H1 (cell line): Measurements from ENCODE around the gene NETO2. TPM values are rescaled to one million over a fixed set of nuclear protein-coding genes. Genes with fewer than 3 reads are reported as not detected.

Source experiments
- CHD7 ChIP-seq: fragments of 300-600 bp; sonication (generic); IDR thresholded peaks from 2 replicates; pipeline ENCODE4 v1.7.1; 2012; ENCODE audit warnings: low read length, moderate library complexity, mild to moderate bottlenecking, inconsistent platforms; ENCODE audit not compliant: insufficient replicate concordance
- CREB1 ChIP-seq: IDR thresholded peaks from 2 replicates; pipeline ENCODE4 v1.6.1; 2012; ENCODE audit warnings: inconsistent platforms
- FOSL1 ChIP-seq: IDR thresholded peaks from 2 replicates; pipeline ENCODE4 v1.6.1; 2011; ENCODE audit warnings: mild to moderate bottlenecking, low read depth, low read length, moderate library complexity; ENCODE audit not compliant: insufficient read depth
- RXRA ChIP-seq: IDR thresholded peaks from 2 replicates; pipeline ENCODE4 v1.6.1; 2011; ENCODE audit warnings: low read depth, mild to moderate bottlenecking, low read length, moderate library complexity; ENCODE audit not compliant: insufficient read depth
- SIX5 ChIP-seq: IDR thresholded peaks from 2 replicates; pipeline ENCODE4 v1.6.1; 2011; ENCODE audit warnings: mild to moderate bottlenecking, low read depth, low read length
- polyA plus RNA-seq, 7 experiments: library from polyadenylated mRNA; depleted of rRNA in 3 of 7; stranded (reverse) in 5 of 7; unstranded in 2 of 7; fragments of >200 nt in 5 of 7; fragments of 200-250 nt in 2 of 7; gene quantifications; 1 replicate in 5 of 7; 2 replicates in 1 of 7; 4 replicates in 1 of 7; pipeline versions ENCODE4 v1.2.1 to v1.2.3, GENCODE V29; 2011 to 2013; ENCODE audit warnings: missing spikeins in 2 of 7, mixed read lengths in 2 of 7
- total RNA-seq: library from RNA; stranded (reverse); fragmentation: NEBNext Ultra II Directional; extraction: Animal tissue kit (Norgen Biotek cat#: 25700); gene quantifications from 2 replicates; pipeline ENCODE4 v1.2.1, GENCODE V29; 2021

The NETO2 gene
- total and polyA plus RNA-seq, 2 of the 8 experiments (the other 6 are each of a cell fraction or from before 2014, with no cell fraction given): 9.4 to 12.5 TPM

- TF ChIP-seq FOSL1 (no peak), RXRA (no peak), CREB1 (no peak), SIX5 (no peak), CHD7 (no peak)
Observed at GRCh38 chr16:47037746-47038458, 105.8 kb downstream of the NETO2 start (continued).
